NAMALWA (cell line): Measurements from ENCODE around the gene SLC12A9.

Experiments
- DNase-seq: peaks from one replicate; pipeline ENCODE4 v3.0.0-alpha.2; 2015; ENCODE audit warnings: low spot score

SLC12A9 gene

GRCh38 chr7:100884736-100885439, 32.4 kb downstream of the SLC12A9 start:
- no peak for DNase-seq

GRCh38 chr7:100885440-100886141, 33.1 kb downstream of the SLC12A9 start:
- DNase-seq = no peak

- DNase-seq = no peak
Observed at GRCh38 chr7:100886142-100886935, 33.8 kb downstream of the SLC12A9 start.

- DNase-seq = no peak
Observed at GRCh38 chr7:100886936-100887515, 34.5 kb downstream of the SLC12A9 start.

- DNase-seq = peak; percentile 96
Observed at GRCh38 chr7:100887516-100888290, 35.2 kb downstream of the SLC12A9 start.

- DNase-seq = no peak
Observed at GRCh38 chr7:100888291-100888987, 35.9 kb downstream of the SLC12A9 start.

- DNase-seq = no peak
Observed at GRCh38 chr7:100888988-100889750, 36.7 kb downstream of the SLC12A9 start, which contains the start of gene UFSP1. Gene UFSP1 (minus strand): TSS chr7:100889715. CDS start chr7:100889271, 444 bp downstream.

- DNase-seq = no peak
Observed at GRCh38 chr7:100890653-100891567, 38.4 kb downstream of the SLC12A9 start.

GRCh38 chr7:100891568-100892247, 39.2 kb downstream of the SLC12A9 start:
- DNase-seq = no peak

- DNase-seq = no peak
Observed at GRCh38 chr7:100892364-100893317, 40.1 kb downstream of the SLC12A9 start.

- no peak for DNase-seq
Observed at GRCh38 chr7:100893318-100893895, 40.9 kb downstream of the SLC12A9 start.

GRCh38 chr7:100893910-100894721, 41.6 kb downstream of the SLC12A9 start:
- peak; percentile 23 for DNase-seq

- DNase-seq = peak; percentile 75
Observed at GRCh38 chr7:100894860-100895700, 42.6 kb downstream of the SLC12A9 start.

- DNase-seq = no peak
Observed at GRCh38 chr7:100895701-100895955, 43.1 kb downstream of the SLC12A9 start, which contains the start of gene ACHE. Gene ACHE (minus strand): TSS chr7:100895888. CDS start chr7:100894232, 1,656 bp downstream.
